GM12875 (cell line): ENCODE measurements around the gene HOXD1.

ENCODE experiments used
- H3K4me3 ChIP-seq: one replicate; pipeline ENCODE4 v1.5.1; 2011; ENCODE audit warnings: low read depth, low read length, control low read depth
- CTCF ChIP-seq: IDR thresholded peaks from 2 replicates; pipeline ENCODE4 v1.5.1; 2011; ENCODE audit warnings: low read depth, mild to moderate bottlenecking, control low read depth, inconsistent platforms, low read length, moderate library complexity, borderline replicate concordance; ENCODE audit not compliant: insufficient read depth

HOXD1 gene

GRCh38 chr2:176187899-176188773 is at the start of gene HOXD1:
Gene HOXD1, plus strand, starts transcription at chr2:176188668. Its CDS starts 134 bp downstream, at chr2:176188802.
- H3K4me3 ChIP-seq: no peak within 1 kb of the TSS
- no peak for TF ChIP-seq CTCF

GRCh38 chr2:176138923-176139660 is 49.4 kb upstream of the HOXD1 start:
- H3K4me3 ChIP-seq: no peak overlapping the region
- TF ChIP-seq CTCF: no peak

- TF ChIP-seq CTCF: no peak
- H3K4me3 ChIP-seq: peak overlapping the region; percentile 27
Measured at GRCh38 chr2:176139661-176140512, 48.6 kb upstream of the HOXD1 start.

- peak; percentile 91 for TF ChIP-seq CTCF
- peak overlapping the region; percentile 58 for H3K4me3 ChIP-seq
Measured at GRCh38 chr2:176140513-176141317, 47.8 kb upstream of the HOXD1 start.

GRCh38 chr2:176142281-176142680 is 46.2 kb upstream of the HOXD1 start:
- no peak overlapping the region for H3K4me3 ChIP-seq
- TF ChIP-seq CTCF: no peak
